GM12878 (cell line): Measurements from ENCODE around the gene KCNIP3.
A peak's percentile ranks its signal among the peaks of the same experiment; 100 is the strongest.

Experiments
- ATF2 ChIP-seq: IDR thresholded peaks from 2 replicates; pipeline ENCODE4 v1.6.1; 2012; ENCODE audit warnings: low read length, inconsistent platforms
- MTA2 ChIP-seq: fragments of 450-650 bp; IDR thresholded peaks from 2 replicates; pipeline ENCODE4 v1.6.1; 2016; ENCODE audit warnings: low read depth, mild to moderate bottlenecking, moderate library complexity
- SREBF1 ChIP-seq: IDR thresholded peaks from 2 replicates; pipeline ENCODE4 v1.6.1; 2012; ENCODE audit warnings: mild to moderate bottlenecking, low read length
- TAF1 ChIP-seq: IDR thresholded peaks from 2 replicates; pipeline ENCODE4 v1.6.1; 2011; ENCODE audit warnings: mild to moderate bottlenecking, low read depth, low read length, borderline replicate concordance
- TCF12 ChIP-seq: IDR thresholded peaks from 2 replicates; pipeline ENCODE4 v1.6.1; 2011; ENCODE audit warnings: low read depth, mild to moderate bottlenecking, low read length
- USF1 ChIP-seq: IDR thresholded peaks from 2 replicates; pipeline ENCODE4 v1.6.1; 2011; ENCODE audit warnings: borderline replicate concordance, low read depth, mild to moderate bottlenecking, moderate library complexity, mixed read lengths, low read length; ENCODE audit not compliant: insufficient read depth; ENCODE audit errors: extremely low read length
- WRNIP1 ChIP-seq: IDR thresholded peaks from 2 replicates; pipeline ENCODE4 v1.6.1; 2011; ENCODE audit warnings: low read depth, low read length, improper control_type of control experiment, borderline replicate concordance
- ZSCAN29 ChIP-seq: fragments of 450-650 bp; IDR thresholded peaks from 2 replicates; pipeline ENCODE4 v1.6.1; 2017; ENCODE audit warnings: mild to moderate bottlenecking, moderate library complexity
- TF ChIP-seq, protein P1 (sequence below), 3 experiments: IDR thresholded peaks in 2 of 3; conservative IDR thresholded peaks in 1 of 3; 2 replicates each; pipeline ENCODE4 v1.5.1; 2011; ENCODE audit warnings: low read depth in 3 of 3, low read length in 3 of 3, mild to moderate bottlenecking in 3 of 3, control low read depth in 2 of 3, moderate library complexity in 2 of 3, inconsistent platforms in 1 of 3, mixed read lengths in 1 of 3; ENCODE audit not compliant: control insufficient read depth in 2 of 3, insufficient read depth in 1 of 3; ENCODE audit errors: extremely low read depth in 1 of 3
- TF ChIP-seq, protein P2 (sequence below): fragments of 450-650 bp; IDR thresholded peaks from 2 replicates; pipeline ENCODE4 v1.6.1; 2016; ENCODE audit warnings: mild to moderate bottlenecking

DNA sequence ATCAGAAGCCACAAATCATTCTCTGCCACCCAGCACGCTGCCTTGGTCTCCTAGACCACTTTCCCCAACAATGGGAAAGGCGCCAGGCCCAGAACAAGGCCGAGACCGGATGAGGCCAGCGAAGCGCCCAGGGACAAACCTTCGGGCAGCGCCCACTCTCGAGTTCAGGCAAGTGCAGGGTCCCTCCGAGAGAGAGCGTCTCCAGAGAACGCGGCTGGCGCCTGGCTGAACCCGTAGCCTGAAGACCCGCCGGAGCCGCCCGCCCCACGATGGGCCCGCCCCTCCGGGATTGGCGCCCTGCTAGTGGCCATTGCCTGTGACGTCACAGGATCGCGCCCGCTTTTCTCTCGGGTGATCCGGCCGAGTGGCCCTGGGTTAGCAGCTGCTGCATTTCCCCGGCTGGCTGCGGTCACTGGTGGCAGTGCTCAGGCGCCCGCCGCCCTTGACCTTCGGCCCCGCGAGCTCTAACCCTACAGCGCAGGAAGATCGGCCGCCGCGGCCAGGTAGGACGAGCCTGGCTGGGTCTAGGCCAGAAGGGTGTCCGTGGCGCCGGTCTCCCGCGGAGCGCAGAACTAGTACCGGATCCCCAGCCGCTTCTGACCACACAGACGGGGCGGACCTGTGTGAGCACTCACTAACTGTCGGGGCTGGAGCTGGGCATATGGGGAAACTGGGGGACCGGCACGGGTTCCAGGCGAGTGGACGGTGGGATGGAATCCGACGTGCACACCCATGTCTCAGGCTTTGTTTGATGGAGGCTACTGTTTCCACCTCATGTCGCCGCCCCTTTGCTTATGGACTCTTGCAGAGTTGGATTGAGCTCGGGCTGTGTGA is 105.4 kb downstream of the KCNIP3 start, which contains the start of gene FAHD2A:
- TF ChIP-seq ATF2, result no peak
- no peak for TF ChIP-seq MTA2
- TF ChIP-seq SREBF1, result no peak
- TF ChIP-seq TAF1, result peak; percentile 80; the same call in 1 of the 2 replicates
- no peak for TF ChIP-seq ZSCAN29
- TF ChIP-seq, protein P1, sequence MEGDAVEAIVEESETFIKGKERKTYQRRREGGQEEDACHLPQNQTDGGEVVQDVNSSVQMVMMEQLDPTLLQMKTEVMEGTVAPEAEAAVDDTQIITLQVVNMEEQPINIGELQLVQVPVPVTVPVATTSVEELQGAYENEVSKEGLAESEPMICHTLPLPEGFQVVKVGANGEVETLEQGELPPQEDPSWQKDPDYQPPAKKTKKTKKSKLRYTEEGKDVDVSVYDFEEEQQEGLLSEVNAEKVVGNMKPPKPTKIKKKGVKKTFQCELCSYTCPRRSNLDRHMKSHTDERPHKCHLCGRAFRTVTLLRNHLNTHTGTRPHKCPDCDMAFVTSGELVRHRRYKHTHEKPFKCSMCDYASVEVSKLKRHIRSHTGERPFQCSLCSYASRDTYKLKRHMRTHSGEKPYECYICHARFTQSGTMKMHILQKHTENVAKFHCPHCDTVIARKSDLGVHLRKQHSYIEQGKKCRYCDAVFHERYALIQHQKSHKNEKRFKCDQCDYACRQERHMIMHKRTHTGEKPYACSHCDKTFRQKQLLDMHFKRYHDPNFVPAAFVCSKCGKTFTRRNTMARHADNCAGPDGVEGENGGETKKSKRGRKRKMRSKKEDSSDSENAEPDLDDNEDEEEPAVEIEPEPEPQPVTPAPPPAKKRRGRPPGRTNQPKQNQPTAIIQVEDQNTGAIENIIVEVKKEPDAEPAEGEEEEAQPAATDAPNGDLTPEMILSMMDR (IDR thresholded peaks at IDR 0.05 in 2 of 3, conservative IDR thresholded peaks at IDR 0.05 in 1 of 3; ENCODE audit: control insufficient read depth in 2 of 3, extremely low read depth in 1 of 3, insufficient read depth in 1 of 3, low read depth in 3 of 3, low read length in 3 of 3), result no peak
- TF ChIP-seq WRNIP1, result no peak
- peak; percentile 89 for TF ChIP-seq TCF12
- TF ChIP-seq, protein P2, sequence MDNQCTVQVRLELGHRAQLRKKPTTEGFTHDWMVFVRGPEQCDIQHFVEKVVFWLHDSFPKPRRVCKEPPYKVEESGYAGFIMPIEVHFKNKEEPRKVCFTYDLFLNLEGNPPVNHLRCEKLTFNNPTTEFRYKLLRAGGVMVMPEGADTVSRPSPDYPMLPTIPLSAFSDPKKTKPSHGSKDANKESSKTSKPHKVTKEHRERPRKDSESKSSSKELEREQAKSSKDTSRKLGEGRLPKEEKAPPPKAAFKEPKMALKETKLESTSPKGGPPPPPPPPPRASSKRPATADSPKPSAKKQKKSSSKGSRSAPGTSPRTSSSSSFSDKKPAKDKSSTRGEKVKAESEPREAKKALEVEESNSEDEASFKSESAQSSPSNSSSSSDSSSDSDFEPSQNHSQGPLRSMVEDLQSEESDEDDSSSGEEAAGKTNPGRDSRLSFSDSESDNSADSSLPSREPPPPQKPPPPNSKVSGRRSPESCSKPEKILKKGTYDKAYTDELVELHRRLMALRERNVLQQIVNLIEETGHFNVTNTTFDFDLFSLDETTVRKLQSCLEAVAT, result no peak
- no peak for TF ChIP-seq USF1
